OCI-LY7 (cell line): ENCODE data around the gene DDA1.

Source experiments
- CTCF ChIP-seq: fragments of 200-600 bp; sonication (generic); conservative IDR thresholded peaks from 2 replicates; pipeline ENCODE4 v1.5.1; 2014; ENCODE audit warnings: mild to moderate bottlenecking, antibody characterized with exemption, low read length, moderate library complexity, mixed read lengths
- EZH2phosphoT487 ChIP-seq: fragments of 200-600 bp; sonication (generic); IDR thresholded peaks from 2 replicates; pipeline ENCODE4 v1.6.1; 2018; ENCODE audit warnings: low read depth, borderline replicate concordance, mild to moderate bottlenecking, mixed run types, antibody characterized with exemption, low read length, moderate library complexity, mixed read lengths

GRCh38 chr19:17370026-17370587 is 60.7 kb downstream of the DDA1 start:
- TF ChIP-seq CTCF, result no peak
- TF ChIP-seq EZH2phosphoT487, result no peak
